ENCODE results near the gene NMNAT1. TPM values are rescaled to one million over a fixed set of nuclear protein-coding genes. Genes with fewer than 3 reads are reported as not detected.
A peak's percentile ranks its signal among the peaks of the same experiment; 100 is the strongest.

NMNAT1 gene
- total RNA-seq, 1 experiment from 2014 or later, result 2.8 TPM

DNA sequence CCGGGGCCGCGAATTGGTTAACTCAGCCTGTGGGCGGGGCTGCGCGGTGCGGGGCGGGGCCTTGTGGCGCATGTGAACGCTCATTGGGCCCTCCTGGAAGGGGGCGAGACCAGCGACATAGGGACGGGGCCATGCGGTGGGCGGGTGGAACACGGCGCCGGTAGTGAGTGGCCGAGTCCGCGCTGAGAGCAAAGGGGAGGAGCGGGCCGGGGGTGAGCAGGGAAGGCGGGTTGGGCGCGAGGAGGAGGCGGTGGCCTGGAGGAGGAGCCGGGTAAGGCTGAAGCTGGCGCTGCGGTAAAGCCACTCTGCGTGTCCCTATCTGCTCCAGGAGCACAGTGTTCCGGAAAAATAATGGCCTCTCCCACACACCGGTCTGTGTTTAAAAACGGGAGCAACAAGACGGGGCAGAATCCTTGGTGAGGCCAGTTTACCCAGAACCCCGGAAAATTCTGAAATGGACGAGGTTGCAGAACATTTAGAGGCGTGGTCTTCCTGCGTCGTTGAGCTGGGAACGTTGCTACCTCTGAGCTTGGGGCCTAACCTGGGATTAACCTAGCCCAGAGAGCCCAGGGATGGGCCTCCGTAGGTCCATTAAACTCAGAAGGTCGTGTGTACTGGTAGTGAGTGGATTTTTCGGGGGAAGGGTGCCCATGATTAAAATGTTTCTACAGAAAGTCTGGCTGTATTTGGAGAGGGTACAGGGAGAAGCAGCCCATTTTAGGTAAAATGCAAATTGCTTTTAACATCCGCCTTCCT is 32.7 kb upstream of the NMNAT1 start:
- Histone ChIP-seq H3K27me3 (ENCODE audit: insufficient read depth, low read length) (no peaks in the 10 kb centered on the region), H3K14ac (ENCODE audit: insufficient read depth, low read length) (peak overlapping the region; percentile 79; the same call in 1 of the 2 replicates), H3K9ac (ENCODE audit: extremely low read depth, insufficient read length, low read length) (peak overlapping the region; percentile 58), H3K27ac (ENCODE audit: insufficient read length, low read depth, low read length) (peak overlapping the region; percentile 31), H3K79me2 (ENCODE audit: insufficient read depth, low read length) (peaks cover 2% of the 10 kb centered on the region; the same call in 1 of the 2 replicates), H4K20me1 (ENCODE audit: control insufficient read depth, insufficient read depth, insufficient read length) (no peaks in the 10 kb centered on the region), H3K79me1 (ENCODE audit: insufficient read depth, low read depth, low read length, poor library complexity, severe bottlenecking) (no peaks in the 10 kb centered on the region), H2BK20ac (ENCODE audit: low read depth, low read length, poor library complexity, severe bottlenecking) (no peak overlapping the region), H3K4me1 (ENCODE audit: insufficient read depth, low read length) (0 out of 2 replicates have a peak, but pooled peaks cover 2% of the 10 kb centered on the region), H2BK5ac (ENCODE audit: insufficient read length, low read length) (no peak overlapping the region), H3K56ac (ENCODE audit: insufficient read length, low read depth, low read length) (no peak overlapping the region), H3T11ph (ENCODE audit: low read length) (no peak overlapping the region), H3K18ac (ENCODE audit: insufficient read length, low read depth, low read length) (peak overlapping the region; percentile 78), H3K23ac (ENCODE audit: insufficient read length, low read depth, low read length) (no peak overlapping the region), H3K4ac (ENCODE audit: low read depth, low read length) (no peak overlapping the region), H4K91ac (ENCODE audit: insufficient read length, low read depth, low read length) (no peak overlapping the region), H3K23me2 (ENCODE audit: insufficient read length, low read depth, low read length, poor library complexity, severe bottlenecking) (peaks cover 12% of the 10 kb centered on the region), H2BK12ac (ENCODE audit: insufficient read length, low read depth, low read length) (no peak overlapping the region), H3K9me3 (ENCODE audit: control insufficient read depth, low read depth, low read length) (no peaks in the 10 kb centered on the region), H2AK5ac (ENCODE audit: insufficient read length, low read length) (no peak overlapping the region), H2BK120ac (ENCODE audit: low read depth, low read length, poor library complexity, severe bottlenecking) (no peak overlapping the region), H2AFZ (ENCODE audit: low read length) (peak overlapping the region; percentile 60), H3K4me2 (ENCODE audit: insufficient read depth, insufficient read length, low read length) (peak overlapping the region; percentile 55), H4K5ac (ENCODE audit: insufficient read length, low read depth, low read length) (no peak overlapping the region), H4K8ac (replicated peaks; ENCODE audit: insufficient read length, low read depth, low read length) (no peak overlapping the region), H2BK15ac (ENCODE audit: low read depth, low read length) (no peak overlapping the region)
- Mint-ChIP-seq H3K4me3 (peak overlapping the region; percentile 87 to 94), H3K27me3 (ENCODE audit: low read depth) (no peaks in the 10 kb centered on the region; the same call in 1 of the 2 replicates), H3K4me1 (peaks cover 21 to 29% of the 10 kb centered on the region in 2 experiments), H3K9me3 (no peaks in the 10 kb centered on the region), H3K36me3 (ENCODE audit: insufficient read depth in 1 of 3, low read depth in 3 of 3) (no peaks in the 10 kb centered on the region), H3K27ac (peak overlapping the region; percentile 96 to 99 (median 99))
- WGBS (ENCODE audit: extremely low coverage, insufficient read length, low lambda C conversion rate), result no CpG with 5 or more reads among the region's 45 CpGs
- TF ChIP-seq, protein P1, sequence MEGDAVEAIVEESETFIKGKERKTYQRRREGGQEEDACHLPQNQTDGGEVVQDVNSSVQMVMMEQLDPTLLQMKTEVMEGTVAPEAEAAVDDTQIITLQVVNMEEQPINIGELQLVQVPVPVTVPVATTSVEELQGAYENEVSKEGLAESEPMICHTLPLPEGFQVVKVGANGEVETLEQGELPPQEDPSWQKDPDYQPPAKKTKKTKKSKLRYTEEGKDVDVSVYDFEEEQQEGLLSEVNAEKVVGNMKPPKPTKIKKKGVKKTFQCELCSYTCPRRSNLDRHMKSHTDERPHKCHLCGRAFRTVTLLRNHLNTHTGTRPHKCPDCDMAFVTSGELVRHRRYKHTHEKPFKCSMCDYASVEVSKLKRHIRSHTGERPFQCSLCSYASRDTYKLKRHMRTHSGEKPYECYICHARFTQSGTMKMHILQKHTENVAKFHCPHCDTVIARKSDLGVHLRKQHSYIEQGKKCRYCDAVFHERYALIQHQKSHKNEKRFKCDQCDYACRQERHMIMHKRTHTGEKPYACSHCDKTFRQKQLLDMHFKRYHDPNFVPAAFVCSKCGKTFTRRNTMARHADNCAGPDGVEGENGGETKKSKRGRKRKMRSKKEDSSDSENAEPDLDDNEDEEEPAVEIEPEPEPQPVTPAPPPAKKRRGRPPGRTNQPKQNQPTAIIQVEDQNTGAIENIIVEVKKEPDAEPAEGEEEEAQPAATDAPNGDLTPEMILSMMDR (conservative IDR thresholded peaks at IDR 0.05), result no peak
- peak; percentile 99 for DNase-seq
